ENCODE measurements around the gene PIK3R6.
"Not testable (repeated sequence)": the region's sequence is repeated elsewhere in the genome, so short reads cannot be mapped to it uniquely, and the experiment has no call there.

The PIK3R6 gene

DNA sequence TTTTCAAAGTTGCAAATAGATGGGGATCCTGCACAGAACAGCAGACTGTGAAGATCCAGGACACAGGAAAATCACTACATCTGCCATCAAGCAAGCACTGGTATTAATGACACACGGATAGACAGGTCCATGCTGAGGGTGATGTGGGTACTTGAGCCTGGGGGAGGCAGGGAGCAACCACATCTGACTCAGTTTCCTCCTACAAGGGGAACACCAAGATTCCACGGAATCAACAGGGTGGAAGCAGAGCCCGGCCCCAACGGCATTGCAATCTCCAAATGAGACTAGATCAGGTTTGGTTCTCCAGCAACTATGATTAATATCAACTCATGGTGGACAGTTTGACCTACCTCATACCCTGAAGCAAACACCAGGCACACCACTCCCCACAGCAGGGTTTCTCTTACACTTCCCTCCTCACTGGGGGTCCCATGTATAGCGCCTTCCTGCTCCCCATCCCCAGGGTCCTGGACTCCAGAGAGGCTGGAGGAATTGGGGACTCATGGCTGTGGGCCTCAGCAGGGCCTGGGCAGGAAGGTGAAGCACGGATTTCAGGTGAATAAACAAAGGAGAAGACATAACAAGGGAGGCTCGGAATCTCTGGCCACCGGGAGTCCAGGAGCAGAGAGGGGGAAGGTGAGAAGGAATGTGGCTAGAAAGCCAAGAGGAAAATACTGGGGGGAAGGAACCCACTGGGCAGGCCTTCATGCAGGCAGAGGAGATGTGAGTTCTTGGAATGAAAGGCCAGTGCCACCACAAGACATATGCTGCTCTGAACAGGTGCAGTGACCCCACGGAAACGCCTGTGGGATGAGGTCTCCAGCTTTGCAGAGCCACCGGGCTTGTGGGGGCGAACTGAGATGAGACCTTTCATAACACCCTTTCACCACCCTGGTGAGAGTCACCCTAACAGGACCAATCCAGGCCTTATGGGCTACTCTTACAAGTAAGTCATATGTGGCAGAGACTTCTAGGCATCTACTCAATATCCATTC lies 29.5 kb upstream of the PIK3R6 start:
- no peak for DNase-seq
- in situ Hi-C loops (cut with HindIII; ENCODE audit: low pct_ligation_motif_present, low pct_unique_long_range_greater_than_20kb, low sequenced_read_pairs): no loop called here

DNA sequence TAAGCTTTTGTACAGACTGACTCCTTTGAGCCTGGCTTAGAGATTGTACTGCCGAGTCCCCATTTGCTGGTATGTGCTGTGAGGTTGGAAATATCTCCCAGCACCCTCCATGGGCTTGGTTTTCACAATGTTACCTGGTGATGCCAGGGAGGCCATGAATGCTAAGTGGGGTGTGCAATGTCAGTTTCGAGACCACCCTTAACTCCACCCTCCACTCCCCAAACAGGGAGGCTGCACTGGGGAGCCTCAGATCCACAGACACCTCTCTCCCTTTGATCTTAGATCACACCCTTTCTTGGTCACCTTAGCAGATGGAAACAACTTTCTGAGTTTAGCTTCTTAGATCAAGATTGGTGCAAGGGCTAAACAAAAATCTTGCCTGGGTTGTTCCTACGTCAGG lies 28.6 kb upstream of the PIK3R6 start:
- DNase-seq: no peak
- in situ Hi-C loops (cut with HindIII; ENCODE audit: low pct_ligation_motif_present, low pct_unique_long_range_greater_than_20kb, low sequenced_read_pairs): no loop called here

DNA sequence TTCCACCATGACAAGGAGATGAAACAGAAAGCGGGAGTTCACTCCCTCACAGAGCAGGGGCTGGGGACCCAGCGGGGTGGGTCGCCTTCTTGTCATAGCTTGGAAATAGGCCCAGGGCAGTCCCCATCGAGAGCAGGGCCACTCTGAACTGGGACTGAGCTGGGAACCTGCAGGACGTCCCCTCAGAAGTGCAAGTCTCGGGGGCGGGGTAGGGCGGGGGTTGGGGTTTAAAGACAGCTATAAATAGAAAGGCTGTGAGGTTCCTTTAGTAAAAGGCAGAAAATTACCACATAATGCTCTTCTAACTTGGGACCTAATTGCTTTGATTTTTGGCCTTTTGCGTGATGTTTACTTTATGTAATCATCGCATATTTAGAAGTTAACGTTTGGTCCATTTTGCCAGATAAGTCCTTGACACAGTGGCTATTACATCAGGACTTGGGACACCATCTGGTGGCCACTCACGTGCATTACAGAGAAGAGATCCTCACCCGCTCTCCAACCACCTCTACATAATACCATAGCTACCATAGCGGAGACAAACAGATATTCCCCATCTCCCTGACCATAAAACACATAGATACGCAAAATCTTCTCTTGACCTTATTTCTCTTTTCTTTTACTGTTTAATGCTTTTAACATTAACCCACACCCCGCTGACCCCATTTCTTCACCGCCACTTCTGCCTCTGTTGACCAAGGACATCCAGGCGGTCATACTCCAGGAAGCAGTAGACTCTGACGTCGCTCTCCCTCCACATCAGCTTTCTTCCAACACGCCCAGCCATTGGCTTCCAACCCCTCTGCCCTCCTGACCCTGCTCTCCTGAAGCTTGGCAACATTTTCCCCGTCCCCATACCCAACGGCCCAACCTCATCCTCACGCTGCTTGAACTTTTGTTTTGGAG lies 27.5 kb upstream of the PIK3R6 start:
- in situ Hi-C loops (cut with HindIII; ENCODE audit: low pct_ligation_motif_present, low pct_unique_long_range_greater_than_20kb, low sequenced_read_pairs): no loop called here

DNA sequence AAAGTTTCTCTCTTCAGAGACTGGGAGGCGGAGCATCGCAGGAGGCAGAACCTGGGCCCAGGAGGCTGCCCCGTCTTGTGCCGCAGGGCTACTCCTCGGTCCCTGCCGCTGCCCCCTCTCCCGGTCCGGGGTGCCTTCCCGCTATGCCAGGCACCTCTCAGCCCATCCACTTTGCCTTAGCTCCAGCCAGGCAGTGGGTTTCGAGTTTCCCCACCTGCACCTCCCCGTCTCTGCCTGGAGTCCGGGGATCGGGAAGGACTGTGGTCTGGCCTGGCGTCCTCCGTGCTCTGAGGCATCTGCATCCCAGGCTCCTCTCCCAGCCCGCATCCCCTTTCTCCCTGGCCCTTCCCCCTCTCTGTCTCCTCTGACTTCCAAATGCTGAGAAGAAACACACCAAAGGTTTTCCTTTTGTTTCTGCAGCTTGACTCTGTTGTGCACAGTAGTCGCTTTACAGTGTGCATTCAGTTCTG lies 26.8 kb upstream of the PIK3R6 start:
- in situ Hi-C loops (cut with HindIII; ENCODE audit: low pct_ligation_motif_present, low pct_unique_long_range_greater_than_20kb, low sequenced_read_pairs): no loop called here
- DNase-seq: no peak

More for the DNA sequence above, 27.5 kb upstream of the PIK3R6 start:
- peak; percentile 56 for DNase-seq

DNA sequence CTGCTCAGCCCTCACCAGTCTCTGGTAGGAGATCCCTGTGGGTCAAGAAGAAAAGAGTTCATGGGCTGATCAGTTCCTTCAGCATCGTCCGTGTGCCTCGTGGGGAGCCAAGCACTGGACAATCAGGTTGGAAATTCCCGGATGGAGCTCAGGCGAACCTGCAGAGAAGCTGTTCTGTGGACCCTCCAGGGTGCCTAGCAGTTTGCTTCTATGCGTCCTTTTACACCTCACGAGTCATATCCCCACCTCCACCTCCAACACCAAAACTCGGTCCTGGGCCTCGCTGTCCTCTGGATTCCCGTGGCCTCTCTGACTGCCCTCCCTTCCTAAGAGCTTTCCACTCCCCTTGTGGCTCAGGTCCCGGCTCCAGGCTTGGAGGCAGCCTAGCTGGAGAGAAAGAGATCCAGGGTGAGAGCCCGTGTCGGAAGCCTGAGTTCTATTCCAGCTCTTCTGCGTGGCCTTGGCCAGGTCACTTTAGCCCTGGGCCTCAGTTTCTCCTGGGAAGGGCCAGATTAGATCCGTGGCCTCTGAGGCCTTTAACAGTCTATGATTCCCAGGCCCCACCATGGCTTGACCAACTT lies 26.2 kb upstream of the PIK3R6 start:
- no peak for DNase-seq
- in situ Hi-C loops (cut with HindIII; ENCODE audit: low pct_ligation_motif_present, low pct_unique_long_range_greater_than_20kb, low sequenced_read_pairs): no loop called here

DNA sequence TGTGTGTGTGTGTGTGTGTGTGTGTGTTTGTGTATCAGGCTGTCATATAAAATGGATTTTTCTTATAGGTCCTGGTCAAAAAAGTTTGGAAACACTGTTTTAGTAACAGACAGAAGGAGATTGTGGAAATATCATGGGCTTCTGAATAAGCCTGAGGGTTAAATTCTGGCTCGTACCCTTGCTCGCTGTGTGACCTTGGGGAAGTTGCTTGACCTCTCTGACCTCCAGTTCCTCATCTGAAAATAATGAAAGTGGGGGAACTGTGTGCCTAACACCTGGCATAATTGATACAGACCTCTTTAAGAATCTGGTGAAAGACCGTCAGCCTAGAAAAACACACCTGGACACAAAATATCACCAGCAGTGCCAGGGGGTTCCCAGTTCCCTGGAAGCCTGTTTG lies 25.6 kb upstream of the PIK3R6 start:
- in situ Hi-C loops (cut with HindIII; ENCODE audit: low pct_ligation_motif_present, low pct_unique_long_range_greater_than_20kb, low sequenced_read_pairs): no loop called here
- no peak for DNase-seq

DNA sequence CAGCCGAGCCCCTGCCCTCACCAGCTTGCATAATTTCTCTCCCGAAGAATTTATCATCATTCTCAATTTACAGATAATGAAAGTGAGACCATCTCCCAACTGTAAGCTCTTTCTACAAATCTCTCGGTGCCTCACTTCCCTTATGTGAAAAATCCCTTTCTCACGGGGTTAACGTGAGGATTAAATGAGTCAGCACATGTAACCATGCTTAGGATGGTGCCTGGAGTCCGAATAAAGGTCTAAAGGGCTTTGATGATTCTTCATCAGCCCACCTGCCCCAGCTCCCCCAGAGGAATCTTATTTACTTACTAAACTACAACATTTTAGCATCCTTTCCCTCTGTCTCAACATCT lies 24.8 kb upstream of the PIK3R6 start:
- in situ Hi-C loops (cut with HindIII; ENCODE audit: low pct_ligation_motif_present, low pct_unique_long_range_greater_than_20kb, low sequenced_read_pairs): no loop called here
- DNase-seq: no peak

DNA sequence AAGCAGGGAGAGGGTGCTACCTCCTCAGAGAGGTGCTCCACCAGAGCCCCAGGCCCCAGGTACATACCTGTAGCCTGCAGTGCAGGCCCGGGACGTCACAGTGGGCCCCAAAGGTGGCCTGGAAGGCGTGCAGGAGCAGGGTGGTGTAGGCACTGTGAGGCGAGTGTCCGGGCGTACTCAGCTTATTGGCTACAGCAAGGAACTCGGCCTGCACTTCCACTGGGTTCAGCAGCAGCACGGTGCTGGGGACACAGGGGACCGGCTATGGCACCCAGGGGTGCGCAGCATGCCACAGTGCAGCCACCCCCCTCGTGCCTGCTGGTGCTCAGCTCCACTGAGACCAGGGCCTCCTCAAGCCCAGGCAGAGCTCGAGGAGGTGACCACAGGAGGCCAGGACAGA lies 23.2 kb upstream of the PIK3R6 start:
- in situ Hi-C loops (cut with HindIII; ENCODE audit: low pct_ligation_motif_present, low pct_unique_long_range_greater_than_20kb, low sequenced_read_pairs): no loop called here

DNA sequence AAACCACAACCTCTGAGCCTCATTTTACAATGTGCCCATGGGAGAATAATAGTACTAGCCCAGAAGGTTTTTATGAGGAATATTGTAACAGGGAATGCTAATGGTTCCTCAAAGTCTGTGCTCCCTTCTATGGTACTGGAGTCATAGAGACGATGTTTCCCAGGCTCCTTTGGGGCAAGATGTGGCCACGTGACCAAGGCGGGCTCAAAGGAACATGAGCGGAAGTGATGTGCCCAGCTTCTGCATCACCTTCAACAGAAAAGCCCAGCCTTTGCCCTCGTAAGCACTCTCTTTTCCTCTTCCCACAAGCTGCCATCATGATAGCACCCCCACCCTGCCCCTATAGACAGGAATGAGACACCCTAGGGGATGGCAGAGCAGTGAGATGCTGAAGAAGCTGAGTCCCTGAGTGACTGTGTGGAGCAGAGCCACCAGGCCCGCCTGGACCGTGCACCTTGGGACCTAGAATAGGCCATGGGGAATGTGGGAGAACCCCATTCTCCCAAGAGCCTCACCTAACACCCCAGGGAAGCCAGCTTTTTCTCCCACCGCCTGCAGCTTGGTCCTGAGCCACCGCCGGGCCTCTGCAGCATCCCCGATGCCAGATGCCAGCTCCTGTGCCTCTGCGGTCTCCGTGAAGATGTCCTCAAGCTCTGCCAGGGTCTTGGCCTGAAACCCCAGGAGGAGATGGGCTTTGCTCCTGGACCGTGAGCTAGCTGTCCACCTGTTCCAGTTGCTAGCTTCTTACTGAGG lies 22.2 kb upstream of the PIK3R6 start:
- in situ Hi-C loops (cut with HindIII; ENCODE audit: low pct_ligation_motif_present, low pct_unique_long_range_greater_than_20kb, low sequenced_read_pairs): no loop called here
- DNase-seq: no peak

More for the DNA sequence above, 23.2 kb upstream of the PIK3R6 start:
- no peak for DNase-seq

DNA sequence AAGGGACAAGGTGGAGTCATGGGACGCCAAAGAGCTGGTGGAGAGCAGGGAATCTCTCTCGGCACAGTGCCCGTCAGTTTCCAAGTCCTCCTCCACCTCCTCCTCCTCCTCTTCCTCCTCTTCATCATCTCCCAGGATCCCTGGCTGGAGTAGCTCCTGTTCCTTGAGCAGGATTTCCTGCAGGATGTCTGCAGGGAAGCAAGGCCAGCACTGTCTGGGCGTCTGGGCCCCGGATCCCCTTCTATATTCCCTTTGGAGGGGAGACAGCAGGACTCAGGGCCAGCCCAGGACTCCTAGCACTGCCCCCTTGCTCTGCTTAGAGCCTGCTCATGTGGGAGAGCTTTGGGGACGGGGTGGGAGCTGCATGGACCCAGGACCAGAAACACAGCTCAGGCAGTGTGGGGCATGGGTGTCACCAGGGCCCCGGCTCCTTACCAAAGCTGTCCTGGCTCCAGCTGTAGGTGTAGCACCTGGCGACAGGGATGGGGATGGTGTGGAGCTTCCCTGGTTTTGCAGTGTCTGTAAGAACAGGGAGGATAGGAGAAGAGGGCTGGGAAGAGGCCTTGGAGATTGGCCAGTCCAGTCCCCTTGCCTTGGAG lies 21.3 kb upstream of the PIK3R6 start:
- in situ Hi-C loops (cut with HindIII; ENCODE audit: low pct_ligation_motif_present, low pct_unique_long_range_greater_than_20kb, low sequenced_read_pairs): no loop called here
- DNase-seq: no peak

DNA sequence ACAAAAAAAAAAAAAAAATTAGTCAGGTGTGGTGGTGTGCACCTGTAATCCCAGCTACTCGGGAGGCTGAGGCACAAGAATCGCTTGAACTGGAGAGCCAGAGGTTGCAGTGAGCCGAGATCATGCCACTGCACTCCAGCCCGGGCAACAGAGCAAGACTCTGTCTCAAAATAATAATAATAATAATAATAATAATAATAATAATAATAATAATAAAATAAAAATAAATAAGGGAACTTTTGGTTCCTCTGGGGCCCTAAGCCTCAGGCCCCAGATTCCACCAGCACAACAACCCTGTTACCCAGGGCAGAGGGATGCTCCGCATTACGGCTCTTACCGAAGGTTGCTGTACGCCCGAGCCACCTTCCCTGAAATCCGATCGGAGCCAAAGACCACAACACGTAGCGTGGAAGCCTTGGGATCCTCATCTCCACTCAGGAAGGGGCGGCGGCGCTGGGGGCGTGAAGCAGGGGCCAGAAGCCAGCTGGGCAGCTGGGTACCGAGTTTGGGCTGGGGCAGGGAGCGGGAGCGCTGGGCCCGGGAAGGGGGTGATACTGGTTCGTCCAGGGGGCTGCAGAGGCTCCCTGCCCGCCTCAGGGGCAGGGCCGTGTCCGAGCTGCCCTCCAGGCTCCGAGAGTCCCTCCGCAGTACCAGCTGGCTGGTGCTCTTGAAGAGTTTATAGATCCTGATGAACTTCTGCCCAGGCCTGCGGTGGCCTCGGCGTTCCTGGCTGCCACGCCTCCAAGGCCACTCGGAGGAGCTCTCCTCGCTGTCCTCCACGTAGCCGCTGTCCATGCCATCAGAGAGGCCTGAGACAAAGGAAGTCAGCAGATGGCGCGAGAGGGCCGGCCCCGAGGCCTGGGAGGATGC lies 20.6 kb upstream of the PIK3R6 start:
- in situ Hi-C loops (cut with HindIII; ENCODE audit: low pct_ligation_motif_present, low pct_unique_long_range_greater_than_20kb, low sequenced_read_pairs): no loop called here

DNA sequence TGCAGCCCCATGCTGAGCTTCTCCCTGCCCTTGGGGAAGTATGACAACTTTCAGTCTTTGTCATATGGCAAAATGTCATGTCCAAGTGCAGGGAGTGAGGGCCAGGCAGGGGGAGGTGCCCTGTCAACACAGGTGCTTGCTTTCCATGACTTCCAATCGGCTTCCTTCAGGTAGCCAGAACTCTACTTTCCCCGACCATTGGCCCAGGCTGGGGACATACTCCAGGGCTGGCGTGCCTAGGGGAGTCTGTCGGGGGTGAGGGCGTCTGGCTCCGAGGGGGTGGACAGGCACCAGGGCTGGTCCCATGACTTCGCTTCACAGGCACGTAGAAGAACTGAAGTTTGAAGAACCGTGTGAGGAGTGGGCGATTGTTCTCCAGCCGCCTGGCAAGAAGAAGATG lies 19.8 kb upstream of the PIK3R6 start:
- in situ Hi-C loops (cut with HindIII; ENCODE audit: low pct_ligation_motif_present, low pct_unique_long_range_greater_than_20kb, low sequenced_read_pairs): no loop called here
- DNase-seq: no peak

More for the DNA sequence above, 20.6 kb upstream of the PIK3R6 start:
- no peak for DNase-seq

DNA sequence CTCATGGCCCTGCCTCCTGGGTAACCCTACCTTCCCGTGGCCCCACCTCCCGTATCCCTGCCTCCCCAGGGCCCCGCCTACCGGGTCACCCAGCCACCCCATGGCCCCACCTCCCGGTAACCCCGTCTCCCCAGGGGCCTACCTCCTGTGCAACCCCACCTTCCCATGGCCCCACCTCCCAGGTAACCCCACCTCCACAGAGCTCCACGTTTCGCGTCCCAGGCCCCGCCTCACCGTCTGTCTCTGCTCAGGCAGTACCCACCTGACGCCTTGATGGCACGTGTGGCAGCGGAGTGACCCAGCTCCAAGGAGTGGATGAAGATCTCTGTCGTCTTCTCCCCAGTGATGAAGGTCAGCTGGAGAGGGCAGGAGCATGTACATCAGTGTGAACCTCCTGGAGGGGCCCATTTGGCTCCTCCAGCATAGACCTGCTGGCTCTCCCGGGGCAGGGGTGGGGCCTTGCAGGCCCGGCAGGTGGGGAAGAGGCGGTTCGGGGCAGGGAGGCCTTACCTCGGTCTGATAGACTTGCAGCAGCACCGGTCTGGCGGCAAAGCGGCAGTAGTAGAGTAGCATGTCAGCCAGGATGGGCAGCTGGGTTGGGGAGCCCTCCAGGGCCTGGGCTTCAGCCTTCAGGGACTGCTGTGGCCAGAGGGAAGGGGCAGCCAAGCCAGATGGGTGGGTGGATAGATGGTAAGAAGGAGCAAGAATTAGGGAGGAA lies 18.7 kb upstream of the PIK3R6 start:
- DNase-seq: no peak
- in situ Hi-C loops (cut with HindIII; ENCODE audit: low pct_ligation_motif_present, low pct_unique_long_range_greater_than_20kb, low sequenced_read_pairs): no loop called here

DNA sequence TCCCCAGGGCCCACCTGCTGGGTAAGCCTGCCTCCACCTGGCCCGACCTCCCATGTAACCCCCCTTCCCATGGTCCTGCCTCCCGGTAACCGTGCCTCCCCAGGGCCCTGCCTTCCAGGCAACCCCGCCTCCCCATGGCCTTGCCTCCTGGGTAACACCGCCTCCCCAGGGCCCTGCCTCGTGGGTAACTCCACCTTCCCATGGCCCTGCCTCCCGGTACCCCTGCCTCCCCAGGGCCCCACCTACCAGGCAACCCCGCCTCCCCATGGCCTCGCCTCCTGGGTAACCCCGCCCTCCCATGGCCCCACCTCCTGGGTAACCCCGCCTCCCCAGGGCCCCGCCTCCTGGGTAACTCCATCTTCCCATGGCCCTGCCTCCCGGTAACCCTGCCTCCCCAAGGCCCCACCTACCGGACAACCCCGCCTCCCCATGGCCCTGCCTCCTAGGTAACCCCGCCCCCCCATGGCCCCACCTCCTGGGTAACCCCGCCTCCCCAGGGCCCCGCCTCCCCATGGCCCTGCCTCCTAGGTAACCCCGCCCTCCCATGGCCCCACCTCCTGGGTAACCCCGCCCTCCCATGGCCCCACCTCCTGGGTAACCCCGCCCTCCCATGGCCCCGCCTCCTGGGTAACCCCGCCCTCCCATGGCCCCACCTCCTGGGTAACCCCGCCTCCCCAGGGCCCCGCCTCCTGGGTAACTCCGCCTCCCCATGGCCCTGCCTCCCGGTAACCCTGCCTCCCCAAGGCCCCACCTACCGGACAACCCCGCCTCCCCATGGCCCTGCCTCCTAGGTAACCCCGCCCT lies 17.9 kb upstream of the PIK3R6 start:
- in situ Hi-C loops (cut with HindIII; ENCODE audit: low pct_ligation_motif_present, low pct_unique_long_range_greater_than_20kb, low sequenced_read_pairs): not testable (repeated sequence)

DNA sequence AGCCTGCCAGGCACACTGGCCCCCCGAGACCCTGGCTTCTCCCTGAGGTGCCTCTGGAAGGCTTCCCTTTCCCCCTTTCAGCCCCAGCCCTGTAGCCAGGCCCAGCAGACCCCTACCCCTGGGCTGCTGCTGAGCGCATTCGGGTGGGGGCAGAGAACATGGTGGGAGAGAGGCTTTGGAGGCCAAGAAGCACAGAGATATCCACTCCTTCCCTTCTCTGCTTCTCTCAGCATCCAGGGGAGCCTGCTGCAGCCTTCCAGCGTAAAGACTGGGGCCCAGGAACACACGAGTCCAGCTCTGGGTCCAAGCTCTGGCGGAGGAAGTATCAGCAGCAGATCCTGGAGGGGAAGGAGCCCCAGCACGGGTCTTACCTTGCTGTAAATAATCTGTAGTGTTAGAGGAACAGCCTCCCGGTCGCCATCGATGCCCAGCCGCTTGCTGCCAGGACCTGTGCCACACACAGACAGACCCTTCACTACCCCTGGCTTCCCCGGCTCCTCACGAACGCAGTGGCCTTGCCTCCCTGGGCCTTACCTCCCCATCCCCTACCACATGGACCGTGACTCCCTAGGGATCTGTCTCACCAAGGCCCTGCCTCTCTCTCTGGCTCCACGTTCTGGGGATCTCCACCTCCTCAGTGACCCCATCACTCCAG lies 17.0 kb upstream of the PIK3R6 start:
- in situ Hi-C loops (cut with HindIII; ENCODE audit: low pct_ligation_motif_present, low pct_unique_long_range_greater_than_20kb, low sequenced_read_pairs): no loop called here
- DNase-seq: no peak

More for the DNA sequence above, 17.9 kb upstream of the PIK3R6 start:
- not testable (repeated sequence) for DNase-seq

Measured in ACHN (cell line).